Caco-2 (cell line): Measurements from ENCODE around the gene IFIH1. TPM values are rescaled to one million over a fixed set of nuclear protein-coding genes. Genes with fewer than 3 reads are reported as not detected.

Source experiments
- BruUV-seq: library from RNA; stranded (reverse); fragments of 400-500 nt; replicated peaks from 2 replicates; lab custom pipeline; 2021; lab: Mats Ljungman, UMichigan
- CTCF ChIA-PET: fragments of 300-600 bp; sonication (Branson Sonifier 250); formaldehyde crosslinking; loops from one replicate; lab custom pipeline; 2022; ENCODE audit warnings: antibody characterized with exemption; lab: Charles Lee
- POLR2A ChIA-PET: fragments of 300-600 bp; sonication (Branson Sonifier 250); formaldehyde crosslinking; loops from one replicate; lab custom pipeline; 2022; ENCODE audit warnings: antibody characterized with exemption; lab: Charles Lee
- DNase-seq, 2 experiments: peaks; one replicate each; pipeline versions ENCODE4 v3.0.0 to v3.0.0-alpha.2; 2020 to 2022
- H3K27me3 ChIP-seq: replicated peaks from 2 replicates; pipeline ENCODE4 v1.6.0; 2011; ENCODE audit warnings: low read length; ENCODE audit not compliant: control insufficient read depth, insufficient read depth
- H3K36me3 ChIP-seq: 2 replicates; pipeline ENCODE4 v1.5.1; 2011; ENCODE audit warnings: low read length; ENCODE audit not compliant: control insufficient read depth, insufficient read depth
- H3K4me1 ChIP-seq: fragments of 250-450 bp; sonication (Bioruptor Pico); 2 replicates; pipeline ENCODE4 v1.5.1; 2020; ENCODE audit warnings: mild to moderate bottlenecking
- H3K4me3 ChIP-seq: 2 replicates; pipeline ENCODE4 v1.5.1; 2011; ENCODE audit warnings: low read depth, mild to moderate bottlenecking, control low read depth, low read length
- H3K9me3 ChIP-seq: fragments of 250-450 bp; sonication (Bioruptor Pico); 2 replicates; pipeline ENCODE4 v1.5.1; 2020; ENCODE audit warnings: mild to moderate bottlenecking, moderate library complexity
- H3K27ac Mint-ChIP-seq: one replicate; pipeline ENCODE4 v1.8.0; 2022; ENCODE audit warnings: mixed read lengths; ENCODE audit not compliant: unreplicated experiment
- H3K27me3 Mint-ChIP-seq: one replicate; pipeline ENCODE4 v1.8.0; 2022; ENCODE audit warnings: mixed read lengths; ENCODE audit not compliant: insufficient read depth, unreplicated experiment
- H3K36me3 Mint-ChIP-seq: one replicate; pipeline ENCODE4 v1.8.0; 2022; ENCODE audit warnings: mild to moderate bottlenecking, mixed read lengths; ENCODE audit not compliant: insufficient read depth, unreplicated experiment
- H3K4me1 Mint-ChIP-seq: one replicate; pipeline ENCODE4 v1.8.0; 2022; ENCODE audit warnings: low read depth, mixed read lengths; ENCODE audit not compliant: unreplicated experiment
- H3K4me3 Mint-ChIP-seq: one replicate; pipeline ENCODE4 v1.8.0; 2022; ENCODE audit warnings: mild to moderate bottlenecking, moderate library complexity, mixed read lengths; ENCODE audit not compliant: unreplicated experiment
- H3K9me3 Mint-ChIP-seq: one replicate; pipeline ENCODE4 v1.8.0; 2022; ENCODE audit warnings: mixed read lengths; ENCODE audit not compliant: unreplicated experiment
- intact Hi-C: fragments of 100-400 bp; cut with micrococcal nuclease; formaldehyde crosslinking; loops from one replicate; pipeline ENCODE4 v1.10.0; 2022; ENCODE audit not compliant: unreplicated experiment
- total RNA-seq: library from RNA; stranded (reverse); gene quantifications from 2 replicates; pipeline ENCODE4 v1.2.3, GENCODE V29; 2022
- TF ChIP-seq, protein P1 (sequence below), 2 experiments: fragments of 200-600 bp in 1 of 2; IDR thresholded peaks; 1 replicate in 1 of 2; 2 replicates in 1 of 2; pipeline versions ENCODE4 v1.5.1 to v1.8.0; 2011 to 2022; ENCODE audit warnings: antibody characterized with exemption in 1 of 2, control low read depth in 1 of 2, inconsistent platforms in 1 of 2, low read depth in 1 of 2, low read length in 1 of 2, mild to moderate bottlenecking in 1 of 2, moderate library complexity in 1 of 2; ENCODE audit not compliant: insufficient read depth in 1 of 2, severe bottlenecking in 1 of 2, unreplicated experiment in 1 of 2

The IFIH1 gene
- total RNA-seq, 1 experiment from 2014 or later, result 3.4 TPM

DNA sequence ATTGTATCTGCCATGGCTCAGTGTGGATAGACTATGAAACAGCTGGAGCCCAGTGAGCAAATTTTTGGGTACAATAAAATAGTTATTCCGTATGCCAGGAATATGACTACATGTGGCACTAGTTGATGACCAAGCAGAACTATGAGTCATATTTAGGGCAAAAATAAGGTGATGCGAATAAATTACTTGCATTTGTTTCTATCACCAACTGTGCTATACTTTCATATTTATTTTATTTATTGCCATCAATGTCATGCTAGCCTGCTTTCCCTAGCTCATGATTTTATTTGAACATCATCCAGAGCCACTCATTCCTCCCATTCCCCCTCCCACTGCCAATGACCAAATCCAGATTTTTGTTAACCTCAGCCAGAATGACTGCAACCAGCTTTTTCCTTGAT is 61.9 kb downstream of the IFIH1 start:
- Mint-ChIP-seq H3K27me3 (no peaks in the 10 kb centered on the region), H3K36me3 (no peaks in the 10 kb centered on the region), H3K4me3 (no peak overlapping the region), H3K4me1 (no peaks in the 10 kb centered on the region), H3K27ac (no peak overlapping the region), H3K9me3 (no peaks in the 10 kb centered on the region)
- Histone ChIP-seq H3K4me1 (no peaks in the 10 kb centered on the region), H3K36me3 (no peaks in the 10 kb centered on the region), H3K9me3 (no peaks in the 10 kb centered on the region), H3K27me3 (no peaks in the 10 kb centered on the region), H3K4me3 (no peak overlapping the region)
- CTCF ChIA-PET, result no interaction called here
- DNase-seq, result no peak
- intact Hi-C loops, result no loop called here
- POLR2A ChIA-PET, result no interaction called here
- BruUV-seq, result no TSS peak
- TF ChIP-seq, protein P1, sequence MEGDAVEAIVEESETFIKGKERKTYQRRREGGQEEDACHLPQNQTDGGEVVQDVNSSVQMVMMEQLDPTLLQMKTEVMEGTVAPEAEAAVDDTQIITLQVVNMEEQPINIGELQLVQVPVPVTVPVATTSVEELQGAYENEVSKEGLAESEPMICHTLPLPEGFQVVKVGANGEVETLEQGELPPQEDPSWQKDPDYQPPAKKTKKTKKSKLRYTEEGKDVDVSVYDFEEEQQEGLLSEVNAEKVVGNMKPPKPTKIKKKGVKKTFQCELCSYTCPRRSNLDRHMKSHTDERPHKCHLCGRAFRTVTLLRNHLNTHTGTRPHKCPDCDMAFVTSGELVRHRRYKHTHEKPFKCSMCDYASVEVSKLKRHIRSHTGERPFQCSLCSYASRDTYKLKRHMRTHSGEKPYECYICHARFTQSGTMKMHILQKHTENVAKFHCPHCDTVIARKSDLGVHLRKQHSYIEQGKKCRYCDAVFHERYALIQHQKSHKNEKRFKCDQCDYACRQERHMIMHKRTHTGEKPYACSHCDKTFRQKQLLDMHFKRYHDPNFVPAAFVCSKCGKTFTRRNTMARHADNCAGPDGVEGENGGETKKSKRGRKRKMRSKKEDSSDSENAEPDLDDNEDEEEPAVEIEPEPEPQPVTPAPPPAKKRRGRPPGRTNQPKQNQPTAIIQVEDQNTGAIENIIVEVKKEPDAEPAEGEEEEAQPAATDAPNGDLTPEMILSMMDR (IDR thresholded peaks at IDR 0.05; ENCODE audit: insufficient read depth in 1 of 2, low read depth in 1 of 2, low read length in 1 of 2, severe bottlenecking in 1 of 2, unreplicated experiment in 1 of 2), result no peak

DNA sequence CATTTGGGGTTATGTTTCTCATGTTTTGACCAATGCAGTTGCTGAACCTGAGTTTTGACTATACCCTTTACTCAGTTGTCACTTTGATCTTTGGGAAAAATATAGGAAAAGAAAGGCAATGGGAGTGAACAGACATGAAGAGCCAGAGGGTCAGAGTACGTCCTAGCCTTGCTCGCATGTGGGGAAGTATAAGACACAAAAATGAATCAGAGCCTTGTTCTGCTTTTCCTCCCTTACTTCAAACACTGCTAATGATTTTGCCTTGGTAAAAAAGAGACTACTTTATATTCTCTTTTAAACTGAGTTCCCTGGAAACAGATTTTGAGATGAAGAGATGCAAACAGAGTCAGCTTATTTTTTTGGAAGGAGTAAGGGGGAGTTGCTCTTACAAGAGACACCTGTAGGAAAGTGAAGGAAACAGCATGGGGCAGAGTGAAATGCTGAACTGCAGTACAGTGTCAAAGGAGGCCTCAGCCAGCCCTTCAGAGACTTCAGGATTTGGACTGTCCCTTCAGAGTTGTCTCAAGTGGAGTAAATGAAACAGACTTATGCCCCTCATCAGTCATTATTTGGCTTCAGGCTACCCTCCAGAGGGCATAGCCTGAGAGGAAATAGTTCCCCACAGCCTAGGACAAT is 64.1 kb downstream of the IFIH1 start:
- no peak overlapping the region for H3K4me3 ChIP-seq
- TF ChIP-seq, protein P1 (IDR thresholded peaks at IDR 0.05; ENCODE audit: insufficient read depth in 1 of 2, low read depth in 1 of 2, low read length in 1 of 2, severe bottlenecking in 1 of 2, unreplicated experiment in 1 of 2), result no peak
- no peak overlapping the region for H3K27ac Mint-ChIP-seq
- no peaks in the 10 kb centered on the region for H3K4me1 Mint-ChIP-seq
- intact Hi-C loops, result no loop called here
- no peaks in the 10 kb centered on the region for H3K9me3 Mint-ChIP-seq
- DNase-seq, result no peak
- no peaks in the 10 kb centered on the region for H3K27me3 ChIP-seq
- no peaks in the 10 kb centered on the region for H3K36me3 Mint-ChIP-seq
- POLR2A ChIA-PET, result no interaction called here
- H3K4me3 Mint-ChIP-seq, result no peak overlapping the region
- no peaks in the 10 kb centered on the region for H3K9me3 ChIP-seq
- H3K36me3 ChIP-seq, result no peaks in the 10 kb centered on the region
- H3K4me1 ChIP-seq, result no peaks in the 10 kb centered on the region
- CTCF ChIA-PET, result no interaction called here
- H3K27me3 Mint-ChIP-seq, result peaks cover 2% of the 10 kb centered on the region
- BruUV-seq, result no TSS peak

GRCh38 chr2:162253435-162253834 is 65.0 kb downstream of the IFIH1 start:
- Mint-ChIP-seq H3K27me3 (peaks cover 4% of the 10 kb centered on the region), H3K4me1 (no peaks in the 10 kb centered on the region), H3K4me3 (no peak overlapping the region), H3K27ac (no peak overlapping the region), H3K36me3 (no peaks in the 10 kb centered on the region), H3K9me3 (no peaks in the 10 kb centered on the region)
- H3K36me3 ChIP-seq, result no peaks in the 10 kb centered on the region
- no peaks in the 10 kb centered on the region for H3K4me1 ChIP-seq
- no peak overlapping the region for H3K4me3 ChIP-seq
- H3K27me3 ChIP-seq, result no peaks in the 10 kb centered on the region
- BruUV-seq, result no TSS peak
- intact Hi-C loops, result no loop called here
- no peaks in the 10 kb centered on the region for H3K9me3 ChIP-seq
- ChIA-PET CTCF (no interaction called here), POLR2A (no interaction called here)
- TF ChIP-seq, protein P1 (IDR thresholded peaks at IDR 0.05; ENCODE audit: insufficient read depth in 1 of 2, low read depth in 1 of 2, low read length in 1 of 2, severe bottlenecking in 1 of 2, unreplicated experiment in 1 of 2), result no peak
- no peak for DNase-seq
